HepG2 (cell line): ENCODE measurements around the gene CDT1. TPM values are rescaled to one million over a fixed set of nuclear protein-coding genes. Genes with fewer than 3 reads are reported as not detected.

Experiments used
- ATAC-seq: fragments of 200-7000 bp; cut with Tn5 transposase; 3 replicates; pipeline ENCODE4 v1.9.1; 2020; ENCODE audit warnings: mild to moderate bottlenecking, moderate library complexity
- BruUV-seq: library from RNA; stranded (reverse); fragments of 400-500 nt; replicated peaks from 2 replicates; lab custom pipeline; 2021; lab: Mats Ljungman, UMichigan
- CTCF ChIA-PET: fragments of 300-600 bp; formaldehyde crosslinking; extraction: SDS; loops from one replicate; lab custom pipeline; 2021; ENCODE audit warnings: low total read pairs, inconsistent platforms, low intra/inter-chr PET ratio; lab: Yijun Ruan, JAX
- POLR2A ChIA-PET: fragments of 350-600 bp; sonication (Branson Sonifier 250); formaldehyde crosslinking; loops from one replicate; lab custom pipeline; 2020; ENCODE audit warnings: antibody characterized with exemption, inconsistent platforms; lab: Yijun Ruan, JAX
- DNase-seq: peaks from one replicate; pipeline ENCODE4 v3.0.0-alpha.2; 2015; ENCODE audit warnings: low spot score
- FAIRE-seq: peaks from 3 replicates; lab custom pipeline; 2011; peaks lifted over from hg19 to GRCh38; lab: Jason Lieb, UNC
- H2AFZ ChIP-seq: one replicate; pipeline ENCODE4 v1.6.1; 2011; ENCODE audit warnings: low read length, inconsistent platforms
- H3K27ac ChIP-seq: fragments of 300-600 bp; 3 replicates; pipeline ENCODE4 v1.8.0; 2011; ENCODE audit warnings: mixed run types, mild to moderate bottlenecking, mixed read lengths, low read length, inconsistent platforms; ENCODE audit not compliant: insufficient read depth; ENCODE audit errors: extremely low read length
- H3K27me3 ChIP-seq, 2 experiments: fragments of 200-600 bp in 1 of 2; 2 replicates in 1 of 2; 3 replicates in 1 of 2; pipeline versions ENCODE4 v1.6.0 to v1.8.0; 2011; ENCODE audit warnings: low read length in 2 of 2, mild to moderate bottlenecking in 2 of 2, moderate library complexity in 2 of 2, inconsistent platforms in 1 of 2; ENCODE audit not compliant: insufficient read depth in 2 of 2, control insufficient read depth in 1 of 2
- H3K36me3 ChIP-seq, 2 experiments: fragments of 200-600 bp in 1 of 2; replicated peaks in 1 of 2; 2 replicates in 1 of 2; 3 replicates in 1 of 2; pipeline versions ENCODE4 v1.5.1 to v1.8.0; 2011; ENCODE audit warnings: low read length in 2 of 2, inconsistent platforms in 1 of 2; ENCODE audit not compliant: insufficient read depth in 2 of 2, control insufficient read depth in 1 of 2
- H3K4me1 ChIP-seq: 2 replicates; pipeline ENCODE4 v1.5.1; 2012; ENCODE audit warnings: low read length, inconsistent platforms; ENCODE audit not compliant: insufficient read depth
- H3K4me2 ChIP-seq: 2 replicates; pipeline ENCODE4 v1.6.0; 2011; ENCODE audit warnings: low read depth, low read length, inconsistent platforms
- H3K4me3 ChIP-seq, 3 experiments: fragments of 200-600 bp in 1 of 3; sonication (generic), shearing (Covaris generic) in 1 of 3; replicated peaks in 1 of 3; 2 replicates each; pipeline ENCODE4 v1.5.1; 2011 to 2016; ENCODE audit warnings: low read length in 3 of 3, inconsistent platforms in 2 of 3, low read depth in 2 of 3, mild to moderate bottlenecking in 2 of 3, control low read depth in 1 of 3, mixed read lengths in 1 of 3; ENCODE audit not compliant: insufficient read depth in 1 of 3
- H3K79me2 ChIP-seq: one replicate; pipeline ENCODE4 v1.6.1; 2011; ENCODE audit warnings: low read length, inconsistent platforms; ENCODE audit not compliant: insufficient read depth
- H3K9ac ChIP-seq: 2 replicates; pipeline ENCODE4 v1.6.0; 2011; ENCODE audit warnings: mild to moderate bottlenecking, low read depth, low read length, inconsistent platforms; ENCODE audit not compliant: insufficient read depth
- H3K9me3 ChIP-seq: 2 replicates; pipeline ENCODE4 v1.5.1; 2012; ENCODE audit warnings: mild to moderate bottlenecking, low read length
- H4K20me1 ChIP-seq: 2 replicates; pipeline ENCODE4 v1.6.0; 2011; ENCODE audit warnings: inconsistent platforms, mild to moderate bottlenecking, low read length, moderate library complexity; ENCODE audit not compliant: insufficient read depth
- CERS6 ChIP-seq: sonication (generic); formaldehyde crosslinking; IDR thresholded peaks from 2 replicates; pipeline ENCODE4 v1.5.0; 2020; ENCODE audit warnings: missing genetic modification reagents
- CHCHD3 ChIP-seq: sonication (generic); formaldehyde crosslinking; IDR thresholded peaks from 2 replicates; pipeline ENCODE4 v1.8.0; 2022; ENCODE audit warnings: mild to moderate bottlenecking, missing genetic modification reagents, moderate library complexity
- DDIT3 ChIP-seq: sonication (generic); formaldehyde crosslinking; IDR thresholded peaks from 2 replicates; pipeline ENCODE4 v1.4.0; 2020; ENCODE audit warnings: mild to moderate bottlenecking, missing genetic modification reagents
- ELF1 ChIP-seq: sonication (generic); formaldehyde crosslinking; IDR thresholded peaks from 2 replicates; pipeline ENCODE4 v1.4.0; 2020; ENCODE audit warnings: missing genetic modification reagents
- FOXP4 ChIP-seq: sonication (generic); formaldehyde crosslinking; IDR thresholded peaks from 2 replicates; pipeline ENCODE4 v1.4.0; 2020; ENCODE audit warnings: missing genetic modification reagents
- NFKBIZ ChIP-seq: IDR thresholded peaks from 2 replicates; pipeline ENCODE4 v1.6.1; 2018; ENCODE audit warnings: missing genetic modification reagents, missing compliant biosample characterization
- SRSF1 ChIP-seq: fragments of 200-400 bp; formaldehyde crosslinking; optimal IDR thresholded peaks from 2 replicates; pipeline ENCODE3; 2017; ENCODE audit warnings: mild to moderate bottlenecking, low read depth, low read length, moderate library complexity
- TAF15 ChIP-seq: fragments of 200-400 bp; formaldehyde crosslinking; IDR thresholded peaks from one replicate; pipeline ENCODE4 v1.6.1; 2018; ENCODE audit warnings: mild to moderate bottlenecking, low read depth, low read length; ENCODE audit not compliant: poor library complexity, severe bottlenecking
- TFDP1 ChIP-seq: IDR thresholded peaks from 2 replicates; pipeline ENCODE4 v1.6.1; 2016; ENCODE audit warnings: missing compliant biosample characterization, missing genetic modification reagents, borderline replicate concordance
- ZFY ChIP-seq: sonication (generic); formaldehyde crosslinking; IDR thresholded peaks from 2 replicates; pipeline ENCODE4 v1.4.0; 2020; ENCODE audit warnings: missing genetic modification reagents
- ZNF362 ChIP-seq: sonication (generic); formaldehyde crosslinking; IDR thresholded peaks from 2 replicates; pipeline ENCODE4 v1.4.0; 2020; ENCODE audit warnings: missing genetic modification reagents, mild to moderate bottlenecking, borderline replicate concordance
- ZNF577 ChIP-seq: sonication (generic); formaldehyde crosslinking; IDR thresholded peaks from 2 replicates; pipeline ENCODE4 v1.4.0; 2020; ENCODE audit warnings: mild to moderate bottlenecking, low read depth, missing genetic modification reagents, borderline replicate concordance
- WGBS: methylation state at CpG from one replicate; pipeline ENCODE4 v1.1.6; 2017; ENCODE audit warnings: low lambda C conversion rate; 5-methylcytosine and 5-hydroxymethylcytosine counted together
- in situ Hi-C: cut with HindIII; loops from 2 replicates; pipeline ENCODE4 v1.10.0; 2017; ENCODE audit warnings: low pct_unique_long_range_greater_than_20kb; ENCODE audit not compliant: extremely low pct_ligation_motif_present
- intact Hi-C: fragments of 100-400 bp; cut with micrococcal nuclease; formaldehyde crosslinking; loops from one replicate; pipeline ENCODE4 v1.10.0; 2022; ENCODE audit not compliant: unreplicated experiment
- polyA plus RNA-seq, 8 experiments: library from polyadenylated mRNA; depleted of rRNA in 3 of 8; stranded (reverse) in 7 of 8; unstranded in 1 of 8; fragments of >200 nt; fragmentation: Illumina TruSeq in 4 of 8; extraction: Trizol in 4 of 8; gene quantifications; 2 replicates each; pipeline versions ENCODE4 v1.2.1 to v1.2.3, GENCODE V29; 2011 to 2016; ENCODE audit warnings: low read depth in 4 of 8, missing spikeins in 1 of 8, mixed read lengths in 1 of 8; ENCODE audit not compliant: insufficient read depth in 1 of 8
- total RNA-seq, 5 experiments: library from RNA; depleted of rRNA; stranded (reverse); fragments of >200 nt; fragmentation: Illumina TruSeq; extraction: Trizol; gene quantifications; 2 replicates each; pipeline ENCODE4 v1.2.3, GENCODE V29; 2016; ENCODE audit warnings: low read depth in 1 of 5

CDT1 gene
- total and polyA plus RNA-seq, 2 of the 13 experiments (the other 11 are each of a cell fraction or from before 2014, with no cell fraction given), result 23.1 to 23.8 TPM

- H3K4me1 ChIP-seq, result peaks cover 35% of the 10 kb centered on the region
- H4K20me1 ChIP-seq, result peaks cover 14% of the 10 kb centered on the region; the same call in 1 of the 2 replicates
- DNase-seq, result no peak
- H3K79me2 ChIP-seq, result peaks cover 28% of the 10 kb centered on the region
- FAIRE-seq, result no peak
- peak overlapping the region; percentile 76 for H3K27ac ChIP-seq
- ChIA-PET CTCF (no interaction called here), POLR2A (interaction anchor here (0.8 to 4.9 kb wide), 7 partner anchors 9 to 361 kb away, joined by 3 to 36 read pairs (median 11); partner anchors contain the start of genes CDH15, GALNS, PIEZO1 and TRAPPC2L)
- WGBS, result 91% methylated on average over 5 of the region's 10 CpGs
- H3K36me3 ChIP-seq, result peaks cover 15 to 43% of the 10 kb centered on the region in 2 experiments
- no peaks in the 10 kb centered on the region for H3K9me3 ChIP-seq
- H3K4me2 ChIP-seq, result peak overlapping the region; percentile 98
- H2AFZ ChIP-seq, result no peak overlapping the region
- ATAC-seq, result no peak
- peak overlapping the region; percentile 90; the same call in 1 of the 2 replicates for H3K9ac ChIP-seq
- in situ Hi-C loops (loop anchor here (5.0 kb wide), 1 partner anchor 48 kb away; the partner anchor contains the start of genes GALNS and TRAPPC2L), intact Hi-C loops (loop anchor here (5.0 kb wide), 1 partner anchor 52 kb away; no protein-coding TSS in a partner anchor)
- peak overlapping the region in 1 of 3 experiments; percentile 90; a peak in 2 of 6 replicates for H3K4me3 ChIP-seq
- BruUV-seq, result TSS peak; percentile 52
- H3K27me3 ChIP-seq, result no peaks in the 10 kb centered on the region
- TF ChIP-seq CERS6 (no peak), ZNF362 (no peak), CHCHD3 (no peak), FOXP4 (CRISPR knock-in tag) (no peak), ZFY (CRISPR knock-in tag) (peak; percentile 36; the same call in 1 of the 2 replicates), SRSF1 (no peak), ELF1 (CRISPR knock-in tag) (no peak), DDIT3 (CRISPR knock-in tag) (no peak), TAF15 (peak; percentile 41), ZNF577 (no peak), TFDP1 (CRISPR knock-in tag) (no peak), NFKBIZ (CRISPR knock-in tag) (no peak)
Observed at GRCh38 chr16:88809676-88810165, 6.1 kb downstream of the CDT1 start.
